IMR-90 (cell line): Measurements from ENCODE around the gene NPIPB2. TPM values are rescaled to one million over a fixed set of nuclear protein-coding genes. Genes with fewer than 3 reads are reported as not detected.
"Not testable (repeated sequence)": the region's sequence is repeated elsewhere in the genome, so short reads cannot be mapped to it uniquely, and the experiment has no call there.

Experiments used
- ATAC-seq: fragments of 200-7000 bp; cut with Tn5 transposase; 2 replicates; pipeline ENCODE4 v1.9.1; 2020; ENCODE audit warnings: low read depth, mild to moderate bottlenecking, moderate library complexity
- BruUV-seq: library from RNA; stranded (reverse); fragments of 400-500 nt; replicated peaks from 2 replicates; lab custom pipeline; 2021; lab: Mats Ljungman, UMichigan
- CTCF ChIA-PET: fragments of 300-600 bp; formaldehyde crosslinking; extraction: SDS; loops from one replicate; lab custom pipeline; 2021; ENCODE audit warnings: antibody characterized with exemption; lab: Yijun Ruan, JAX
- POLR2A ChIA-PET: fragments of 300-600 bp; sonication (Branson Sonifier 250); formaldehyde crosslinking; loops from one replicate; lab custom pipeline; 2022; ENCODE audit warnings: antibody characterized with exemption; ENCODE audit not compliant: unreplicated experiment; lab: Charles Lee
- DNase-seq: peaks from one replicate; pipeline ENCODE4 v3.0.0; 2013
- H2AFZ ChIP-seq: replicated peaks from 2 replicates; pipeline ENCODE3; 2013; ENCODE audit warnings: low read length, mild to moderate bottlenecking; ENCODE audit not compliant: poor library complexity
- H2AK5ac ChIP-seq: 2 replicates; pipeline ENCODE4 v1.6.1; 2013; ENCODE audit warnings: low read depth, low read length, inconsistent platforms
- H2AK9ac ChIP-seq: replicated peaks from 2 replicates; pipeline ENCODE3; 2013; ENCODE audit warnings: mild to moderate bottlenecking, low read depth, low read length, moderate library complexity; ENCODE audit not compliant: poor library complexity
- H2BK120ac ChIP-seq: 2 replicates; pipeline ENCODE4 v1.6.1; 2013; ENCODE audit warnings: low read depth, low read length, inconsistent platforms
- H2BK15ac ChIP-seq: 3 replicates; pipeline ENCODE4 v1.6.1; 2013; ENCODE audit warnings: low read depth, low read length, inconsistent platforms
- H2BK20ac ChIP-seq: 2 replicates; pipeline ENCODE4 v1.6.1; 2013; ENCODE audit warnings: low read depth, mild to moderate bottlenecking, inconsistent platforms, low read length, moderate library complexity
- H2BK5ac ChIP-seq: 2 replicates; pipeline ENCODE4 v1.6.1; 2013; ENCODE audit warnings: mild to moderate bottlenecking, low read depth, low read length, inconsistent platforms; ENCODE audit not compliant: poor library complexity, severe bottlenecking
- H3K14ac ChIP-seq: replicated peaks from 2 replicates; pipeline ENCODE4 v1.6.1; 2013; ENCODE audit warnings: low read depth, low read length, inconsistent platforms
- H3K18ac ChIP-seq: 2 replicates; pipeline ENCODE4 v1.6.1; 2013; ENCODE audit warnings: low read depth, low read length, control low read depth
- H3K23ac ChIP-seq: 2 replicates; pipeline ENCODE4 v1.6.1; 2013; ENCODE audit warnings: low read depth, low read length, inconsistent platforms
- H3K27ac ChIP-seq: 2 replicates; pipeline ENCODE4 v1.5.1; 2013; ENCODE audit warnings: mild to moderate bottlenecking, control low read depth, low read length; ENCODE audit not compliant: insufficient read depth
- H3K27me3 ChIP-seq: 2 replicates; pipeline ENCODE4 v1.6.1; 2013; ENCODE audit warnings: low read length; ENCODE audit not compliant: control insufficient read depth, insufficient read depth
- H3K36me3 ChIP-seq: 2 replicates; pipeline ENCODE4 v1.6.1; 2013; ENCODE audit warnings: low read length, mixed read lengths; ENCODE audit not compliant: control insufficient read depth, insufficient read depth
- H3K4ac ChIP-seq: 2 replicates; pipeline ENCODE4 v1.6.1; 2013; ENCODE audit warnings: low read depth, low read length, inconsistent platforms
- H3K4me1 ChIP-seq: 2 replicates; pipeline ENCODE4 v1.6.1; 2013; ENCODE audit warnings: low read length, mixed read lengths; ENCODE audit not compliant: control insufficient read depth, insufficient read depth
- H3K4me2 ChIP-seq: 2 replicates; pipeline ENCODE4 v1.6.1; 2013; ENCODE audit warnings: low read depth, mild to moderate bottlenecking, control low read depth, low read length, moderate library complexity
- H3K4me3 ChIP-seq: 2 replicates; pipeline ENCODE4 v1.5.1; 2013; ENCODE audit warnings: low read depth, mild to moderate bottlenecking, control low read depth, low read length, moderate library complexity; ENCODE audit not compliant: insufficient read depth
- H3K56ac ChIP-seq: 2 replicates; pipeline ENCODE4 v1.6.1; 2013; ENCODE audit warnings: low read length, inconsistent platforms; ENCODE audit not compliant: insufficient read depth; ENCODE audit errors: extremely low read depth
- H3K79me1 ChIP-seq, 2 experiments: 2 replicates each; pipeline ENCODE4 v1.6.1; 2013; ENCODE audit warnings: low read length in 2 of 2, inconsistent platforms in 1 of 2, low read depth in 1 of 2
- H3K9ac ChIP-seq: 2 replicates; pipeline ENCODE4 v1.6.1; 2013; ENCODE audit warnings: low read depth, low read length, control low read depth
- H3K9me1 ChIP-seq: 2 replicates; pipeline ENCODE4 v1.6.1; 2013; ENCODE audit warnings: low read length, inconsistent platforms; ENCODE audit not compliant: insufficient read depth
- H3K9me3 ChIP-seq: 2 replicates; pipeline ENCODE4 v1.6.1; 2013; ENCODE audit warnings: low read length; ENCODE audit not compliant: control insufficient read depth, insufficient read depth
- H4K20me1 ChIP-seq: 2 replicates; pipeline ENCODE4 v1.6.1; 2013; ENCODE audit warnings: low read length, inconsistent platforms; ENCODE audit not compliant: insufficient read depth
- H4K5ac ChIP-seq: 2 replicates; pipeline ENCODE4 v1.6.1; 2013; ENCODE audit warnings: mild to moderate bottlenecking, low read depth, low read length, control low read depth
- H4K8ac ChIP-seq, 2 experiments: 2 replicates each; pipeline ENCODE4 v1.6.1; 2013; ENCODE audit warnings: low read depth in 2 of 2, low read length in 2 of 2, control low read depth in 1 of 2, inconsistent platforms in 1 of 2
- H4K91ac ChIP-seq: 2 replicates; pipeline ENCODE4 v1.6.1; 2013; ENCODE audit warnings: low read depth, low read length, inconsistent platforms; ENCODE audit not compliant: insufficient read depth
- BHLHE40 ChIP-seq: fragments of 150-350 bp; IDR thresholded peaks from 2 replicates; pipeline ENCODE4 v1.6.1; 2016; ENCODE audit warnings: mild to moderate bottlenecking, low read depth, low read length
- WGBS, 2 experiments: methylation state at CpG; one replicate each; pipeline versions ENCODE4 v1.1.5 to v1.1.7; 2013; ENCODE audit warnings: missing lambda C conversion rate in 2 of 2; ENCODE audit not compliant: insufficient read length in 1 of 2; ENCODE audit errors: extremely low coverage in 2 of 2; 5-methylcytosine and 5-hydroxymethylcytosine counted together
- dilution Hi-C: fragments of 300-500 bp; cut with HindIII; formaldehyde crosslinking; loops from one replicate; pipeline ENCODE4 v1.14.3; 2018; ENCODE audit warnings: low sequenced_read_pairs; ENCODE audit not compliant: unreplicated experiment
- in situ Hi-C: fragments of 300-500 bp; cut with MboI; formaldehyde crosslinking; loops from 3 replicates; pipeline ENCODE4 v1.14.3; 2019; ENCODE audit warnings: low sequenced_read_pairs, inconsistent platforms, mixed read lengths
- intact Hi-C: fragments of 100-400 bp; cut with micrococcal nuclease; formaldehyde crosslinking; loops from 2 replicates; pipeline ENCODE4 v1.10.0; 2022
- polyA plus RNA-seq, 3 experiments: library from polyadenylated mRNA; depleted of rRNA; stranded (reverse); fragments of >200 nt; gene quantifications; 2 replicates each; pipeline ENCODE4 v1.2.3, GENCODE V29; 2012; ENCODE audit warnings: low replicate concordance in 1 of 3
- total RNA-seq: library from RNA; depleted of rRNA; stranded (reverse); fragments of >200 nt; gene quantifications from 2 replicates; pipeline ENCODE4 v1.2.3, GENCODE V29; 2012

NPIPB2 gene
- total and polyA plus RNA-seq, 2 of the 4 experiments (the other 2 are of a cell fraction), result 2.2 to 7.7 TPM

DNA sequence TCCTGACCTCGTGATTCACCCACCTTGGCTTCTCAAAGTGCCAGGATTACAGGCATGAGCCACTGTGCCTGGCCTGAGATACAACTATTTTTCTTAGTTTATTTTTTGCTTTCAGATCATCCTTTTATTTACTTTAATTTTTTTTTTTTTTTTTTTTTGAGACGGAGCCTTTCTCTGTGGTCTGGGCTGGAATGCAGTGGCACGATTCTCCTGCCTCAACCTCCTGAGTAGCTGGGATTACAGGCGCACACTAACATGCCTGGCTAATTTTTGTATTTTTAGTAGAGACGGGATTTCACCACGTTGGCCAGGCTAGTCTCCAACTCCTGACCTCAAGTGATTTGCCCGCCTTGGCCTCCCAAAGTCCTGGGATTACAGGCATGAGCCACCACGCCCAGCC, 11.7 kb upstream of the NPIPB2 start:
- H4K8ac ChIP-seq, H3K9ac ChIP-seq, POLR2A ChIA-PET, DNase-seq, H3K79me1 ChIP-seq, H2BK5ac ChIP-seq, H2AFZ ChIP-seq, BruUV-seq, H3K18ac ChIP-seq, H2BK20ac ChIP-seq, H3K56ac ChIP-seq, H4K5ac ChIP-seq, H3K9me3 ChIP-seq, H3K4me1 ChIP-seq, H3K4me2 ChIP-seq, in situ Hi-C loops, H3K4me3 ChIP-seq, dilution Hi-C loops, H3K23ac ChIP-seq, H4K20me1 ChIP-seq, H2AK5ac ChIP-seq, H3K27me3 ChIP-seq, ATAC-seq, H3K36me3 ChIP-seq, H3K27ac ChIP-seq, intact Hi-C loops, H2AK9ac ChIP-seq: not testable (repeated sequence)
- H3K14ac ChIP-seq, result 0 out of 2 replicates have a peak overlapping the region, but pooled peaks have one; percentile 15
- peak overlapping the region; percentile 11; the same call in 1 of the 2 replicates for H2BK120ac ChIP-seq
- H3K9me1 ChIP-seq, result peaks cover 18% of the 10 kb centered on the region
- CTCF ChIA-PET, result interaction anchor here (0.7 kb wide), 1 partner anchor 831 kb away, joined by 3 read pairs; no protein-coding TSS in a partner anchor
- no CpG with 5 or more reads among the region's 8 CpGs for WGBS, 2 experiments
- TF ChIP-seq BHLHE40, result peak; percentile 84
- H4K91ac ChIP-seq, result peak overlapping the region; percentile 11; the same call in 1 of the 2 replicates
- H2BK15ac ChIP-seq, result peak overlapping the region; percentile 51; the same call in 1 of the 3 replicates
- H3K4ac ChIP-seq, result peak overlapping the region; percentile 62; the same call in 1 of the 2 replicates
